HT-29 (cell line): ENCODE data around the gene HOXA5. TPM values are rescaled to one million over a fixed set of nuclear protein-coding genes. Genes with fewer than 3 reads are reported as not detected.

ENCODE experiments used
- DNase-seq: peaks from one replicate; pipeline ENCODE4 v3.0.0-alpha.2; 2015; ENCODE audit warnings: low spot score
- total RNA-seq: library from RNA; depleted of rRNA; stranded (reverse); fragments of >200 nt; shearing (Covaris generic); gene quantifications from 2 replicates; pipeline ENCODE4 v1.2.3, GENCODE V29; 2014

The HOXA5 gene
- total RNA-seq, 1 experiment from 2014 or later = 22.1 TPM

DNA sequence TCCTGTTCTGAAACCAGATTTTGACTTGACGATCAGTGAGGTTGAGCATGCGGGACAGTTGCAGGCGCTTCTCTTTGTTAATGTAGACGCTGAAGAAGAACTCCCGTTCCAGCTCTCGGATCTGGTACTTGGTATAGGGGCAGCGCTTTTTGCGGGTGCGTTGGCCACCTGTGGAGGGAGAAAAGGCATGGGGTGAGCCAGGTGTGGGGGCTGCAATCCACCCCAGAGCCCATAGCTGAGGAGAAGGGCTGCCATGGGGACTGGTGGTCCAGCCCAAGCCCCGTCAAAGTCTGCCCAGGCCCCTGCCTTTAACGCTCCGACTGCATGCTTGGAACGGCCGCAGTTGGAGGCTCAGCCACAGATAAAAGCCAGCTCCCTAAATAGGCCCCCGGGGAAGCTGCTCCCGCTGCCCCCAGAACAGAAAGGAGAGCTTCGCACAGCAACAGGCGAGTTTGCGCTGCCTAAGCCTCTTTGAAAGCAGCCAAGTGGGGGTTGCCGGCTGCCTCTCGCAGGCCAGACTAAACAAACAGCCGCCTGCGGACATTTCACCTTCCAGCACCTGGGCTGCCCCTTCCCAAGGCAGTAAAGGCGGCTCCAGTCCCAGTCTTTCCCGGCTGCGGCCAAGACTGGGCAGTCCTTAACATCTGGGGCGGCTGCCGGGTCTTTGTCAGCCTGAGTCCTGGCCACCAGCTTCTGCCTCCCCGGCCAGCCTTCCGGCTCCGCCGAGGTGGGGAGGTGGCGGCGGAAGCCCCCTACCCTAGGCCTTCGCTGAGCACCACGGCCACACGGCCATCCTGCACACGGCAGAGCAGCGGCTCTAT is 39.6 kb upstream of the HOXA5 start:
- DNase-seq = no peak

DNA sequence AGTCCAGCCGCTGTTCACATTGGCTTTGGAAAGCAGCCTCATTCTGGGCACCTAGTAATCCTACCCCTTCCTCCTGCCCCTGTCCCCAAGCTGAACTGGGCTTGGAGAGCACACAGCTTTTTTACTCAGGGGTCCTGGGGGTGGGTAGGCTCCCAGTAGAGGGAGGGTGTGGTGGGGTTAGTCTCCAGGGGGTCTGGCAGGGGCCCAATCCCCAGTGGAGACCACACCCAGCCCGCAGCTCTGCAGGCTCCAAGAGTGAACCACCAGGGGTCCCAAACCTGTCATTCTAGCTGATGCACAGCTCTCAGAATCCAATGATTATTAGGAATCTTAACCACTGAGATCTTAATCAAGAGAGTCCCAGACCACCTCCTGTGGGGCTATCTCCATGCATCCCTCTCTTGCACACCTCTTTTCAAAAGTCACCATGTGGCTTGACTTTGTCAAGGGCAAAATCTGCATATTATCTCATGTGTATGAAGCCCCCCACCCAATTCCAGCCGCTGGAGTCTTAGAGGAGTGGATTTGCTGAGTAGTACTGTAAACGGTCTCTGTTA is 38.9 kb upstream of the HOXA5 start:
- DNase-seq = peak; percentile 64

DNA sequence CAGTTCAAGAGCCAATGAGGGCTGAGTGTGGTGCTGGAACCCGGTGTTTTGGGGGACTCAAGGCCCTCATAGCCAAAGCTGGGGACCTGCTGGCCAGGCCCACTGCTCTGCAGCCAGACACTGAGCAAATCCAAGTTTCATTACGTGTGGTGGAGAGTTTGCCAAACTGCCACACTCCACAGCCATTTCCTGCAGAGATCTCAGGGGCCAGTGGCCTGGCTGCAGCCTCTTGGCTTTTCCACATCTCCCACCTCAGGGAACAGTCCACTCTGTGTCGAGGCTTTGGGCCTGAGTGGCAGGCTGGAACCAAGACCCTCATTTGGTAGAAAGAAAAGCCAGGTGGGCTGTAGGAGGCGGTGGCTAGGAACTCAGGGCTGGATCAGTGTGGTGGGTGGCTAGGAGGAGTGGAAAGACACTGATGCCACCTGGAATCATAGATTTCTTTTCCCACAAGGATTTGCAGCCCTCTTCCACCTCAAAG is 38.4 kb upstream of the HOXA5 start:
- peak; percentile 65 for DNase-seq

DNA sequence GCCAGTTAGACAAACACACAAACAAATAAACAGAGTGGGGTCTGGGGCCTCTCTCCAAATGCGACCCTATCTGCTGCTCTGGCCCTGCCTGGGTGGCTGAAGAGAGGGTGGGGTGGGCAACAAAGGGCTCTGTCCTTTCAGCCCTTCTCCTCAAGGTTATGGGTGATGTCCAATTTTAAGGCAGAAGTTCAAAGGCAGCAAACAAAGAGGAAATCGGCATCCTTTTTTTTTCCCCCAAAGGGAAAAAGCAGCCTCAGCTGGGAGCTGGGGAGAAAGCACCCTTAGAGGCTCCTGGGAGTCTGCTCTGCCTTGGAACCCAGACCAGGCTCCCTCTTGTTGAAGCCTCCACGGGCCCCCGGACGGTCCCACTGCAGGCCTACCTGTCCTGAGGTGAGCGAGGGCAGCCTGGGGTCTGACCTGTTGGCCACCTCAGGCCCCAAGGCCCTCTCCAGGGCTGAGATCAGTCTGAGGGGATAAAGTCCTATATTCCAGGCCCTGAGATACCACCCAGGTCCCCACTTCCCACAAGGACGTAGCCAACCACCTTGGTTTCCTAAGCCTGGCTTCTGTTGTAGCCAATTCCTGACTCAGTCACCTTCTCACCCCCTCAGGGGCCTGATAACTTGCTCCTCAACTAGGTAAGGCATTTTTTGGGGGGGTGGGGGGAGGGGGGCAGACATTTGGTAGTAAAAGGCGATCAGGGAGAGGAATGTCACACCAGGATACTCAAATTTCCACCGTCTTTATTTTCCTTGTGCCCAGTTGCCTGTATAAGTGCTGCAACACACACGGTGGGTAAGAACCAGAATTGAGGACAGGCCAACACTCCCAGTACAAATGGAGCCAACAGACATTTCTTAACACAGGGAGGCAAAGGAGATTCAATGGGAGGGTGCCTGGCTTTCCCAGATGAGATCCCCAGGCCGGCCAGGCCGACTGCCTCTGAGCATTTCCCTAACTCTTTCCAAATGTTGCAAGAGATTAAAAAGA is 37.2 kb upstream of the HOXA5 start:
- peak; percentile 66 for DNase-seq

DNA sequence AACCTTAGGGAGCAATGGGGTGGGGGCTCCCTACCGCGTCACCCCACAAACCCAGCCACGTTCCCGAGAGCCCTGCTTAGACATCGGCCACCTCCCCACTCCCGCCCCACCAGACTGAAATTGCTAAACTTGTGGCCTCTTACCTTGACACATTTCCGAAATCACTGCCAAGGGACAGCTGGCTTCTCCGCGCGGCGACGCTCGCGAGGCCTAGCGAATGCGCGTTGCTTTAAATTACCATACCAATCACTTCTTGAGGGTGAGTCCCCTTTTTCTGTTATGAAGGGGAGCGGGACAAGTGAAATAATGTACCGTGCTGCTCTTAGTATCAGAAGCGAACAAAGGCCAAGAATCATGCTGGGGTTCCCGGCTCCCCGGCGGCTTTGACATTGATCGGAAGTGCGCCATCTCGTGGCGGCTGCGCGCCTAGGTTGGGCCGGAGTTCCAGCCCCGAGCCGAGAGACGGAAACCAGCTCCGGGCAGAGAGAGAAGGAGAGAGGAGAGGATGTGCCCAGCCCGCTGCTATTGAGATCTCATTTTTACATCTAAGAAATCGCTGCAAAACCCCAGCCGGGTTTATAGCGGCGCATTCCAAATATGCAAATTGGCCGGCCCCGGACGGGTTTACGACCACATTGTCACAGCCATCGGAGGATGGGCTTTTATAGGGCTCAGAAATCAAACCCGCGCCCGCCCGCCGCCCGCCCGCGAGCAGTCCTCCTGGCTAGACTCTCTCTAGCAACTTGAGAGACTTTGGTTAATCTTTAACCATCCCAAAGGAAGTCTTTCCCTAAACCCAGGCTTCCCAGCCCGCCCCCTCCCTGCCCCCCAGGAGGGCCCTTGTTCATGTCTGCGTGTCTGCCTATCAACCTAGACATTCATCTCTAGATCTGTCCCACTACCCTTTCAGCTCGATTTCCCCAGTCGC is 36.3 kb upstream of the HOXA5 start:
- DNase-seq = peak; percentile 71

DNA sequence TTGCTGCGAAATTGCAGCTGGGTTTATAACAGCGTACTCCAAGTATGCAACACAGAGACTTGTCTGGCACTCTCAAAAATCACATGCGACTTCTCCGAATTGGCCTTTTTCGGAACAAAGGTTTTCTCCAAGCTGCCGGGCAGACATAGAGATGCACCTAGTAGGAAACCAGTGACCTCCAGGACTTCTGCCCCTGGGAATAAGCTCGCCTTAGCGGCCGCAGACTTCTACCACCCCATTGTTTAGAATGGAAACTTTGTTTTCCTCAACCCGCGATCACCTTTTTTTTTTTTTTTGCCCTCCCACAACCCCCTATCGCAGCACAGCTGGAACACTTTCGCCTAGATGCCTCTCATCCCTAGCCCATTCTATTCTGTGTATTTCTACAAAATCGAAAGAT is 35.5 kb upstream of the HOXA5 start:
- peak; percentile 61 for DNase-seq

DNA sequence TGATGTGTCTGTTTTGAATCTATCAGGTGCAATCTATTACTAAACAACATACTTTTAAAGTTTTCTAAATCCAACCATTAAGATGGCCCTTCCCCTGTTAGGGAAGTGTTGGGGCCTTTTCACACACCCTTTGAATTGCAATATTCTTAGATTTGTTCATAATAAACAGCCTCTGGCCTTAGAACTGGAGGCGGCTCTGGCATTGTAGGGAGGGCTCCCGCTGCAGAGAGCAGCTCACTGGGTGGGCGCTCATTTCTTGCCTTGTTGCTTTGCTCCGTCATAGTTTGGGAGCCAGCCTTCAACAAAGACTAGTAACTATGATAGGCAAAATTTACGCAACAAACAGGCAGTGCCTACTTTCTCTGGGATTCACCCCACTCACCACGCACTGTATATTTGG is 34.9 kb upstream of the HOXA5 start:
- no peak for DNase-seq

DNA sequence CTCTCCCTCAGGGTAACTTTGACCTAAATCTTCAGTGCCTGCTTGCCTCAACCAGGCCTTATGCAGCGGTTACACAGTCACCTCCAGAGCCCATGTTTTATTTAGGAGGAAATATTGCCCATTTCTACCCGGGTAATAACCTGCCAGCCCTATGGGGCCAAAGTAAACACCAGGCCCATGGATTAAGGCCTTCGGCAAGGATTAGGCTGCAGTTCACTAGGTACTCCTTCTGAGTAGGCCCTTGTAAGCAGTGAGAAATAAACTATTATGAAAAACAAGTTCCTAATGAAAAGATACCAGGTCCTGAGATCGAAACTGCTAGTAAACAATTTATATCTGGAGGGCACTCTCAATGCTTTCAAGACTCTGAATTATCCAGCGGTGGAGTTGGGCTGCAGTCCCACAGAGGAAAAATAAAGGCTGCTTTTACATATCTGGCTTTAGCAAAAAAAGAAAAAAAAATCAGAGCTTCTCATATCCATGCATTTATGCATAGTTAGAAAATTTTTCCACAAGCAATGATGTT is 34.4 kb upstream of the HOXA5 start:
- peak; percentile 80 for DNase-seq

DNA sequence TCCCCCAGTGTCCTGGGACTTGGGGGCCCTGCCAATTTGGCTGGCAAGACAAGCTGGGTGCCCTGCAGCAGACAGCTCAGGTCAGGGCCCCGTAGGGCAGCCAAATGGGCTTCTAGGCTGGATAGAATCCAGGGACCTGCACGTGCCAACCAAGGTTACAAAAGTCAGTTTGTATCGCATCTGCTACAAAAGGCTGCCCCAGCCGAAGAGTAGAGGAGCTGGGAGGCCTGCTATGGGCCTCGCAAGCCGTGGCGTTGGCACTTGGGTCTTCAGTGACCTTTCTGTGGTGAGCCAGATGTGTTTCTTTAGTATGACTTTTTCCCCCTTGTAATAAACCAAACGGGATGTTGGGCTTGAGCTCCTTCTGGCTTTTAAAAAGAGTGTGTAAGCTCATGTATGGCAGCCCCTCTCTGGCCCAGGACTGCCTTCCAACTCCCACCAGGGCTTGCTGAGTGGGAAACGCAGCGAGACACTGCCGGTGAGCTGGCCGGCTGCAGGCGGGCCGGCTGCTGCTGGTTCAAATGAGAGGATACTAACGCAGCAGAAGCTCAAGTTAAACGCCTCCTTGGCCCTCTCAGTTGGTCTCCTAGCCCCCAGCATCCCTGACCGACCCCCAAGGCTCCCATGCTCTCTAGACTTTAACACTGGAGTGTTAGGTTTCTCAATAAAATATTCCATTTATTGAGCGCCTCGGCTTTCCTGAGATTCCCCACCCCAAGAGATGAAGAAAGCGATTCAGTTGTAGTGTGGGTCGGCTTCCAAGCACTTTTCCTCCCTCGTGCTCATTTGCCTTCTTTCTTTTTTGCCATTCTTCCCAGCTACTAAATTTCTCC is 33.7 kb upstream of the HOXA5 start:
- peak; percentile 83 for DNase-seq

DNA sequence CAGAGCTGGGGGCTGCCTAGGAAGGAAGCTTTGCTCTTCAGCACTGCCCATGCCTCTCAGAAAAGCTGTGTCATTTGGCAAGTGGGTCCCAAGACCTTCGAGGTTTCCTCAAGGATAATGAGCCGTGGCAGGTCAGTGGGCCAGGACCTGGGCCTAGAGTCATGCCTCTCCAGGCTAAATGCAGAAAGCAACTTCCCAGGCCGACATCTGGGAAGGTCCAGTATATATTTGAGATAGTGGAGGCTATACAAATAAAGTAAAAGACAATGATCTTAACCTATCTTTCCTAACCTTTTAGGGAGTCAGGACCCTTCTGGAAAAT is 33.0 kb upstream of the HOXA5 start:
- no peak for DNase-seq

DNA sequence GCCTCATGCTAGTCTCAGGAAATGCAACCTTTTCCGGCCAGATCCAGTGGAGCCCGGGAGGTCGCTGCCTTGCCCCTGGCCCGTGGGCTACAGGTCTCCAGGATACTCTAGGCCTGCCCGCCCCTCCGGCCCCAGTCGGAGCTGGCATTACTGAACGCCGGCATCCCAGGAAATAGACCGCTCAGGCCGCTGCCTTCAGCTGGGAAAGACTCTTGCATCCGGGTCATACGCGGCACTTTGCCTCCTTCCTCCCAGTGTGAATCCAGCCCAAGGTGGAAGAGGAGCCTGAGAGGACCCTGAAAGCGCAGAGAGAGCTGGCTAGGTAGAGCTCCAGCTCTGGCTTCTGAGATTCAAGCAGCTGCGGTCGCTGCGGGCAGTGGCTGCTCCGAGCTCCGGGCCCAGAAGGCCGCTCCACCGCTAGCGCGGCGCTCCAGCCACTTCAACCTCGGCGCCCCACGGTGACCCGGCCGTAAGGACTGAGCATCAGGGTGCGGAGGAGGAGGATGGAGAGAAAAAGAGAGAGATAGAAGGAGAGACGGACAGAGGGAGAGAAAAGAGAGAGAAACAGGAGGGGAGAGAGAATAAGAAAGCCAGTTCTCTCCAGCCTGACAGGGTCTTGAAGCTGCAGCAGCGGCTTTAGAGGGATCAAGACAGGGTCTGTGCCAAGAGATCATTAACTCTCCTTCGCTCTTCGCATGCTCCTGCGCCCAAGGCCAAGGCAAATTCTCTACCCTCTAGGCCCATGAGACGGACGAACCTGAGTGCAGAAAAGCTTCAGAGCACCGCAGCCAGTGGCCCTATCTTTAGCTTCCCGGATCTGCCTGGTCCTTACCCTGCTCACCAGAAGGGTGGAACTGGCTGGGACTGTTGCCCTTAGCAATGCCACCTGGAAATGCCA is 32.4 kb upstream of the HOXA5 start:
- DNase-seq = no peak

DNA sequence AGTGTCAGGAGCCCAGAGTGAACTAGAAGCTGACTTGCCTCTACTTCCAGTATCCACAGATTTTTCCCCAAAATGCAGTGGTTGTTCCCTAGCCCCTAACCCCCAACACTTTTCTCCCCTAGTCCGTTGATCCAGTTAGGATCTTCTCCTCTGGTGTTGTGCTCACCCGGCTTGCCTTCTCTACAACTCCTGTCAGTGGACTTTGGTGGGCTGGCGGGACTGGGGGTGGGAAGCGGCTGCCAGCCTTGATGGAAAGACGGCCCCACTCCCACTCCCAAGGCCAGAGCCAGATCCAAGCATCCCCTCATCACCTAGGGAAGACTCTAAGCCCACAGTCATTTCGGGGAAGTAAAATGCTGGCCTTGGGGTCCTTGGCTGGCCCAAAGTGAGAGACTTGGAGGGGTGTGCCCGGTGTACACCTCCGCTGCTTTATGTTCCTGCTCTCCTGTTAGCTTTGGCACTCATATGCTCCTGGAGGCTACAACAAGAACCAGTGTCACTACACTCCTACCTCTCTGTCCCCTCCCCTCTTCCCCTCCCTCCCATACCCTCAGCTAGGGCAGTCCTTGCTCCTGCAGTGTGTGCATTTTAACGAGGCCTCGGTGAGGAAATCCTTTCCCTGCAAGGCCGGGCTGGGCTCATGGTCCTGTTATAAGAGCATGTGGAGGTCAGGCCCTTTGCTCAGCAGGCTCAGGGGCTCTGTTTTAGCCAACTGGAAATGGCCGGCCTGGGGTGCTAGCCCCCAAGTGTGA is 31.6 kb upstream of the HOXA5 start:
- DNase-seq = peak; percentile 95

DNA sequence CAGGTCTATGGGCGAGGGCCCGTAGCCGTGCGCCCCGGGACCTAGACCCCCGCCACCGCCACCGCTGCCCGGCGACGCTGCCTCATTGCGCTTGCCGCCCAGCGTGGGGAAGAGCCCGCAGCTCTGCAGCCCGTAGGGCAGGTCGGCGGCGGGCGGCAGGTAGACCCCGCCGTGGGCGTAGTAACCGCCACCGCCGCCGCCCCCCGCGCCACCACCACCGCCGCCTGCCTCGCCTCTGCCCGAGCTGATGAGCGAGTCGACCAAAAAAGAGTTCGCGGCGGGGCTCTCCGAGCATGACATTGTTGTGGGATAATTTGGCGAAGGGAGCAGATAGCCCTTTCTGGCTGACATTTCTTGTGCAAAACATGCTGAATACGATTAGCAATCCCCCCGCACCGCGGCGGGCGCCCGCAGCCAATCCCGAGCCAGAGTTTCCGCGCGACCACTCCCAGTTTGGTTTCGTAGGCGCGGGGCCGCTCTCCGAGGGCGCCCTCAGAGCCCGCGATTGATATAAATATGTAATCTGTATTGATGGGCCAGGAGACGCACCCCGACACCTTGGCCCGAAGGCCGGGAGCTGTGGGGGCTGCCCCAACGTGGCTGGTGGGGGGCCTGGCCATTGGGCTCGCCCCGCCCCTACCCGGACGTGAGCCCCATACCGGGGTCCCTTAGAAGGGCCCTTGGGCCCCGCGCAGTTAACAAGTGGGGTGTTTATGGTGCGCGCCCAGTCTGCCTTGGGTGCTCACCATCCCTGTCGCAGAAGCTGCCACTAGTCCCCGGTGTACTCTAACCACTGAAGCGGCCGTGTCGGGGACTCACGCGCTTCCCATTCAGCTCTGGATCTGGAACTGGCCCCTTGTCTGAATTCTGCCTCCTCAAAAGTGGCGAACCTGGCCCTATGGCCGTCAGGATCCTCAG is 30.7 kb upstream of the HOXA5 start, which contains the start of gene HOXA10:
Gene HOXA10 (minus strand): TSS at position 365 of the 918 bp plus-strand sequence. CDS start 14 bp downstream, at position 351.
- DNase-seq = peak; percentile 90

DNA sequence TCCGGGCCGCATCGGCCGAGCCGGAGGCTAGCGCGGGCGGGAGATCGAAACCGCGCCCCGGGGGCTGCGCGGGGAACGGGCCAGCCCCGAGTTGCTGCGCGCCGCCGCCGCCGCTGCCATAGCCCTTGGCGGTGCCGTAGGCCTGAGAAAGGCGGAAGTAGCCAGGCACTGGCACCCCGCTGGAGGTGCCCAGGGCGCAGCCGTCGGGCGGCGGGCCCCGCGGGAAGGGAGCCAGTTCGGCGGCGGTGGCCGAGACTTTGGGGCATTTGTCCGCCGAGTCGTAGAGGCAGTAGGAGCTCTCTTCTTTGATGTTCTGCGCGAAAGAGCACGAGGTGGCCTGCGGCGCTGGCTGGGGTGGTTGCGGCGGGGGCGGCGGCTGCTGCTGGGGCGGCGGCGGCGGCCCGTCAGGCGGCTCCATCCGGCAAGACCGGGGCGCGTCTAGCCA is 30.1 kb upstream of the HOXA5 start:
- DNase-seq = no peak

DNA sequence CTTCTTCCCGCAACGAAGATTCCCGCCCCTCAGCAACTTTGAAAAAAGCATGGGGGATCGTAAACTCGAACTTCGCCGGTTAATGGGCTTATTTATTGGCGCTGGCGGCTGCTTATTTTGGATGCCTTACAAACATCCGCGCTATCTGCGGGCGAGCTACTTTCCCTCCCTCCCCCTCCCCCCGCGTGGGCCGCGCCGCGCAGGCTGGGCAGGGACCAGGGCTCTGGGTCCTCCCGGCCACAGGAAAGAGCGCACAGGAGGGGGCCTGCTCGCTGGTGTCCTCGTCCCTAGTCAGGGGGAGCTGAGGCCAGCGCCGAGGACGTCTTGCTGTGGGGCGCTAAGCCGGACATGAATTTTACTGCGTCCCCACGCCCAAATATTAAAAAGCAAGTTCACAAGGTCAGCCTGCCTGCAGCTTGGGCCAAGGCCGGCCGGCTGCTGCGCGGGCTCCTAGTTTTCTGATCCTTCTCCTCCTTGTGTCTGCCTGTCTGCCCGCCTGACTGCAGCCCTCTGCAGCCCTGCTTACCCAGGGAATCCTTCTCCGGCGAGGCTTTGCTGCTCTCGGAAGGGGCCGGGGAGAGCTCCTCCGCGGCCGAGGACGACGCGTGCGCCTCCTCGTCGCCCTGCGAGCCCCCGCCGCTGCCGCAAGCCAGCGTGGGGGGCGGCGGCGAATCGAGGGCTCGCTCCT is 29.5 kb upstream of the HOXA5 start:
- DNase-seq = no peak

DNA sequence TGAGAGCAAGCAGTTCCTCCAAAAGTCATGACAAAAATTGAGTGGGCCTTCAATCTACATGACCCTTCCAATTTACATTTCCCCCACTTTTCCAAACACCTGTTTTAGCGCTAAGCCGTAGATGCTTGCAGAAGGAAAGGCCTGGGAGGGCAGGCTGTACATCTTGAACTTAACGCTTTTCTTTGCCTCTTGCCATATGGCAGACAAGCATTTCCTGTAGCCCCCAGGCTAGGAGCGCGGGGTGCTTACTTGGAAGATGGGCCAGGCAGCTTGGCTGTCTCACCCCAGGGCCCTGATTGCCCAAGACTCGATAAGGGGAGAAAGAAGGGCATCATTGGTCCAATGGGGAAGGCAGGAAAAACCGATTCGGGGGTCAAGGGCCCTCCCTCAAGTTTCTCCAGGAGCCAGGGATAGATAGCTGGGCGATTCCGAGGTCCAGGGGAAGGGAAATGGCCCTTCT is 28.9 kb upstream of the HOXA5 start:
- no peak for DNase-seq
